ENCODE measurements around the gene ATP6V0D1. TPM values are rescaled to one million over a fixed set of nuclear protein-coding genes. Genes with fewer than 3 reads are reported as not detected.

Gene ATP6V0D1
- total RNA-seq, 1 experiment from 2014 or later = 43.0 TPM

DNA sequence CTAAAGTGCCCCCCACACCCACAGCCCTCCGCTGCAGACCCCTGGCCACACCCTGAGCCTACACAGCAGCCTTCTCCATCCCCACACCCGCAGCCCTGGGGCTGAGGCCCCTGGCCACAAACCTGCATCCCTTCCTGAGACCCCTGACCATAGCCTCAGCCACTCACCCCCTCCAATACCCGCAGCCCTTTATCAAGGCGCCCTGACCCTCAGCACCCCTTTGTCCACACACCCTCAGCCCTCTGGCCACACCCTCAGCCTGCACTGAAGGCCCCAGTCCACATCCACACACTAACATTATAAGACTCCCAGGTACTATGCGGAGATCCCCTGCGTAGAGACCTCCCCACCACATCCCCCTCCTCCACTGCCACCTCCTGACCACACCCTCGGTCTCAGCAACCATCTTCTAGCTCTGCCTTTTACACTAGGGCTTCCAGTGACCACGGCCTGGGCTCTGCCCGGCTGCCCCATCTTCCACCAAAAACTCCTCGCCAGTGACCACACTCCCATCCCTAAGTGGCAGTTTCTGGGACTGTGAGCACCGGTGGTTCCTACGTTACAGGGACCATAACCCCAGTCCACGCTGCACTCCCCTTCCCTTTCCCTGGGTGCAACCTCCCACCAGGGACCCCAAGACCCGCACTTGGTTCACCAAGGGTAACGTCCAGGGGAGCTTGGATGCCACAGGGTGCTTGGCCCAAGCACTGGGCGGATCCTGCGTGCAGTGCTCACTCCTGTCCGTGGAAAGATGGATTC lies 88.5 kb downstream of the ATP6V0D1 start:
- Histone ChIP-seq H3K27me3 (ENCODE audit: insufficient read depth, low read length) (peaks cover 25% of the 10 kb centered on the region; the same call in 1 of the 2 replicates), H3K27ac (ENCODE audit: insufficient read length, low read depth, low read length) (no peak overlapping the region)
- H3K36me3 Mint-ChIP-seq (ENCODE audit: insufficient read depth in 1 of 3, low read depth in 3 of 3) = no peaks in the 10 kb centered on the region

More for the DNA sequence above, 88.5 kb downstream of the ATP6V0D1 start:
- Mint-ChIP-seq H3K27ac (no peak overlapping the region; a peak in 1 of 7 replicates), H3K27me3 (ENCODE audit: low read depth) (peaks cover 78% of the 10 kb centered on the region), H3K9me3 (no peaks in the 10 kb centered on the region), H3K4me3 (peak overlapping the region in 1 of 2 experiments; percentile 46; a peak in 2 of 5 replicates), H3K4me1 (peaks cover 20 to 41% of the 10 kb centered on the region in 2 experiments)
- no CpG with 5 or more reads among the region's 18 CpGs for WGBS (ENCODE audit: extremely low coverage, insufficient read length, low lambda C conversion rate)
- Histone ChIP-seq H3K9ac (ENCODE audit: extremely low read depth, insufficient read length, low read length) (no peak overlapping the region), H3K14ac (ENCODE audit: insufficient read depth, low read length) (peak overlapping the region; percentile 1; the same call in 1 of the 2 replicates), H2BK20ac (ENCODE audit: low read depth, low read length, poor library complexity, severe bottlenecking) (no peak overlapping the region), H4K91ac (ENCODE audit: insufficient read length, low read depth, low read length) (no peak overlapping the region), H2AK5ac (ENCODE audit: insufficient read length, low read length) (no peak overlapping the region), H3K79me1 (ENCODE audit: insufficient read depth, low read depth, low read length, poor library complexity, severe bottlenecking) (no peaks in the 10 kb centered on the region), H3K4ac (ENCODE audit: low read depth, low read length) (no peak overlapping the region), H3K23ac (ENCODE audit: insufficient read length, low read depth, low read length) (no peak overlapping the region), H3K79me2 (ENCODE audit: insufficient read depth, low read length) (no peaks in the 10 kb centered on the region), H2BK12ac (ENCODE audit: insufficient read length, low read depth, low read length) (no peak overlapping the region), H3K18ac (ENCODE audit: insufficient read length, low read depth, low read length) (peak overlapping the region; percentile 63), H3K23me2 (ENCODE audit: insufficient read length, low read depth, low read length, poor library complexity, severe bottlenecking) (peaks cover 3% of the 10 kb centered on the region), H4K20me1 (ENCODE audit: control insufficient read depth, insufficient read depth, insufficient read length) (no peaks in the 10 kb centered on the region), H2BK15ac (ENCODE audit: low read depth, low read length) (no peak overlapping the region), H2BK120ac (ENCODE audit: low read depth, low read length, poor library complexity, severe bottlenecking) (no peak overlapping the region), H3K4me1 (ENCODE audit: insufficient read depth, low read length) (no peaks in the 10 kb centered on the region), H2BK5ac (ENCODE audit: insufficient read length, low read length) (no peak overlapping the region), H3K56ac (ENCODE audit: insufficient read length, low read depth, low read length) (no peak overlapping the region), H2AFZ (ENCODE audit: low read length) (no peak overlapping the region), H3T11ph (ENCODE audit: low read length) (no peak overlapping the region), H3K9me3 (ENCODE audit: control insufficient read depth, low read depth, low read length) (no peaks in the 10 kb centered on the region), H4K5ac (ENCODE audit: insufficient read length, low read depth, low read length) (no peak overlapping the region), H4K8ac (replicated peaks; ENCODE audit: insufficient read length, low read depth, low read length) (no peak overlapping the region), H3K4me2 (ENCODE audit: insufficient read depth, insufficient read length, low read length) (peak overlapping the region; percentile 12)
- TF ChIP-seq, protein P1, sequence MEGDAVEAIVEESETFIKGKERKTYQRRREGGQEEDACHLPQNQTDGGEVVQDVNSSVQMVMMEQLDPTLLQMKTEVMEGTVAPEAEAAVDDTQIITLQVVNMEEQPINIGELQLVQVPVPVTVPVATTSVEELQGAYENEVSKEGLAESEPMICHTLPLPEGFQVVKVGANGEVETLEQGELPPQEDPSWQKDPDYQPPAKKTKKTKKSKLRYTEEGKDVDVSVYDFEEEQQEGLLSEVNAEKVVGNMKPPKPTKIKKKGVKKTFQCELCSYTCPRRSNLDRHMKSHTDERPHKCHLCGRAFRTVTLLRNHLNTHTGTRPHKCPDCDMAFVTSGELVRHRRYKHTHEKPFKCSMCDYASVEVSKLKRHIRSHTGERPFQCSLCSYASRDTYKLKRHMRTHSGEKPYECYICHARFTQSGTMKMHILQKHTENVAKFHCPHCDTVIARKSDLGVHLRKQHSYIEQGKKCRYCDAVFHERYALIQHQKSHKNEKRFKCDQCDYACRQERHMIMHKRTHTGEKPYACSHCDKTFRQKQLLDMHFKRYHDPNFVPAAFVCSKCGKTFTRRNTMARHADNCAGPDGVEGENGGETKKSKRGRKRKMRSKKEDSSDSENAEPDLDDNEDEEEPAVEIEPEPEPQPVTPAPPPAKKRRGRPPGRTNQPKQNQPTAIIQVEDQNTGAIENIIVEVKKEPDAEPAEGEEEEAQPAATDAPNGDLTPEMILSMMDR (conservative IDR thresholded peaks at IDR 0.05) = no peak
- DNase-seq = no peak

All from H9 (cell line).